ENCODE measurements around the gene TWF2.

GRCh38 chr3:52193065-52193464, 45.9 kb downstream of the TWF2 start:
- TF ChIP-seq POLR2AphosphoS5 (IDR thresholded peaks at IDR 0.05) (no peak), REST (IDR thresholded peaks at IDR 0.05; ENCODE audit: borderline replicate concordance) (no peak)
- TF ChIP-seq, protein P1, sequence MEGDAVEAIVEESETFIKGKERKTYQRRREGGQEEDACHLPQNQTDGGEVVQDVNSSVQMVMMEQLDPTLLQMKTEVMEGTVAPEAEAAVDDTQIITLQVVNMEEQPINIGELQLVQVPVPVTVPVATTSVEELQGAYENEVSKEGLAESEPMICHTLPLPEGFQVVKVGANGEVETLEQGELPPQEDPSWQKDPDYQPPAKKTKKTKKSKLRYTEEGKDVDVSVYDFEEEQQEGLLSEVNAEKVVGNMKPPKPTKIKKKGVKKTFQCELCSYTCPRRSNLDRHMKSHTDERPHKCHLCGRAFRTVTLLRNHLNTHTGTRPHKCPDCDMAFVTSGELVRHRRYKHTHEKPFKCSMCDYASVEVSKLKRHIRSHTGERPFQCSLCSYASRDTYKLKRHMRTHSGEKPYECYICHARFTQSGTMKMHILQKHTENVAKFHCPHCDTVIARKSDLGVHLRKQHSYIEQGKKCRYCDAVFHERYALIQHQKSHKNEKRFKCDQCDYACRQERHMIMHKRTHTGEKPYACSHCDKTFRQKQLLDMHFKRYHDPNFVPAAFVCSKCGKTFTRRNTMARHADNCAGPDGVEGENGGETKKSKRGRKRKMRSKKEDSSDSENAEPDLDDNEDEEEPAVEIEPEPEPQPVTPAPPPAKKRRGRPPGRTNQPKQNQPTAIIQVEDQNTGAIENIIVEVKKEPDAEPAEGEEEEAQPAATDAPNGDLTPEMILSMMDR (IDR thresholded peaks at IDR 0.05; ENCODE audit: poor library complexity, severe bottlenecking): no peak

Data from neural cell (in vitro differentiated cells).